HEK293T (cell line): ENCODE data around the gene NPIPB8.

ENCODE experiments used
- ELF4 ChIP-seq: fragments of 450-650 bp; IDR thresholded peaks from 2 replicates; pipeline ENCODE4 v1.6.1; 2017; ENCODE audit warnings: antibody characterized with exemption
- NFRKB ChIP-seq: fragments of 450-650 bp; IDR thresholded peaks from 2 replicates; pipeline ENCODE4 v1.6.1; 2016; ENCODE audit warnings: mild to moderate bottlenecking, moderate library complexity
- SP1 ChIP-seq: fragments of 450-650 bp; IDR thresholded peaks from 2 replicates; pipeline ENCODE4 v1.6.1; 2017
- SUZ12 ChIP-seq: fragments of 450-650 bp; IDR thresholded peaks from 2 replicates; pipeline ENCODE4 v1.6.1; 2016; ENCODE audit warnings: mild to moderate bottlenecking

GRCh38 chr16:28603381-28604185, 34.3 kb upstream of the NPIPB8 start:
- TF ChIP-seq NFRKB (no peak), SP1 (no peak), ELF4 (no peak), SUZ12 (no peak)
